B cell (primary cell): ENCODE results near the gene ACER1. TPM values are rescaled to one million over a fixed set of nuclear protein-coding genes. Genes with fewer than 3 reads are reported as not detected.

Experiments used
- ATAC-seq: fragments of 200-7000 bp; cut with Tn5 transposase; one replicate; pipeline ENCODE4 v1.10.0; 2021; ENCODE audit warnings: low read depth, mild to moderate bottlenecking, moderate number of reproducible peaks, moderate library complexity
- CTCF ChIA-PET: fragments of 350-600 bp; sonication (Branson Sonifier 250); formaldehyde crosslinking; loops from one replicate; lab custom pipeline; 2021; ENCODE audit warnings: antibody characterized with exemption, inconsistent platforms; lab: Charles Lee
- POLR2A ChIA-PET: fragments of 350-600 bp; sonication (Branson Sonifier 250); formaldehyde crosslinking; loops from one replicate; lab custom pipeline; 2021; ENCODE audit warnings: antibody characterized with exemption; lab: Charles Lee
- DNase-seq: peaks from one replicate; pipeline ENCODE4 v3.0.0; 2013
- H2AFZ ChIP-seq: 2 replicates; pipeline ENCODE4 v1.6.1; 2012; ENCODE audit warnings: mild to moderate bottlenecking, low read depth, low read length; ENCODE audit not compliant: insufficient read depth, poor library complexity, severe bottlenecking
- H3K27ac ChIP-seq, 2 donors: 1 replicate in 1 of 2; 2 replicates in 1 of 2; pipeline ENCODE4 v1.5.1; 2012 to 2013; ENCODE audit warnings: low read length in 2 of 2, mild to moderate bottlenecking in 2 of 2, moderate library complexity in 1 of 2
- H3K27me3 ChIP-seq, 4 experiments: fragments of 200-600 bp in 1 of 4; sonication (generic) in 1 of 4; replicated peaks in 1 of 4; 1 replicate in 2 of 4; 2 replicates in 2 of 4; pipeline versions ENCODE4 v1.6.1 to v1.7.0; 2013 to 2016; ENCODE audit warnings: low read length in 3 of 4, mild to moderate bottlenecking in 2 of 4, mixed read lengths in 1 of 4, moderate library complexity in 1 of 4; ENCODE audit not compliant: insufficient read depth in 4 of 4, control insufficient read depth in 3 of 4; ENCODE audit errors: control extremely low read depth in 1 of 4
- H3K36me3 ChIP-seq, 2 experiments: replicated peaks in 1 of 2; 1 replicate in 1 of 2; 2 replicates in 1 of 2; pipeline versions ENCODE4 v1.6.1 to v1.7.1; 2013; ENCODE audit warnings: low read length in 1 of 2; ENCODE audit not compliant: insufficient read depth in 2 of 2, control insufficient read depth in 1 of 2; ENCODE audit errors: control extremely low read depth in 1 of 2, extremely low read depth in 1 of 2
- H3K4me1 ChIP-seq, 2 donors: fragments of 200-600 bp in 1 of 2; sonication (generic) in 1 of 2; 1 replicate in 1 of 2; 2 replicates in 1 of 2; pipeline versions ENCODE4 v1.5.1 to v1.6.1; 2013 to 2017; ENCODE audit warnings: low read length in 2 of 2; ENCODE audit not compliant: control insufficient read depth in 2 of 2, insufficient read depth in 2 of 2
- H3K4me2 ChIP-seq: replicated peaks from 2 replicates; pipeline ENCODE3; 2012; ENCODE audit warnings: mild to moderate bottlenecking, low read depth, low read length; ENCODE audit not compliant: poor library complexity, severe bottlenecking
- H3K4me3 ChIP-seq, 5 experiments: fragments of 200-600 bp in 1 of 5; sonication (generic) in 1 of 5; 1 replicate in 3 of 5; 2 replicates in 2 of 5; pipeline versions ENCODE4 v1.5.1 to v1.7.0; 2011 to 2016; ENCODE audit warnings: low read length in 4 of 5, mild to moderate bottlenecking in 4 of 5, low read depth in 2 of 5, control low read depth in 1 of 5, moderate library complexity in 1 of 5; ENCODE audit not compliant: insufficient read depth in 1 of 5; ENCODE audit errors: control extremely low read depth in 1 of 5, extremely low read depth in 1 of 5
- H3K79me2 ChIP-seq: fragments of 200-600 bp; sonication (generic); one replicate; pipeline ENCODE4 v1.6.0; 2016; ENCODE audit warnings: low read length; ENCODE audit not compliant: control insufficient read depth, insufficient read depth
- H3K9ac ChIP-seq: fragments of 200-600 bp; sonication (generic); 2 replicates; pipeline ENCODE4 v1.6.1; 2017; ENCODE audit warnings: mild to moderate bottlenecking, low read length, moderate library complexity
- H3K9me3 ChIP-seq, 3 donors: one replicate each; pipeline versions ENCODE4 v1.6.1 to v1.7.1; 2013; ENCODE audit warnings: low read length in 2 of 3; ENCODE audit not compliant: control insufficient read depth in 2 of 3, insufficient read depth in 1 of 3; ENCODE audit errors: control extremely low read depth in 1 of 3
- H4K20me1 ChIP-seq: 2 replicates; pipeline ENCODE4 v1.6.0; 2012; ENCODE audit warnings: mild to moderate bottlenecking, low read length; ENCODE audit not compliant: insufficient read depth, control insufficient read depth, poor library complexity, severe bottlenecking
- H3K27ac Mint-ChIP-seq: one replicate; pipeline ENCODE4 v1.8.0; 2021; ENCODE audit warnings: mixed read lengths
- H3K27me3 Mint-ChIP-seq: one replicate; pipeline ENCODE4 v1.8.0; 2021; ENCODE audit warnings: mixed read lengths
- H3K4me1 Mint-ChIP-seq: one replicate; pipeline ENCODE4 v1.8.0; 2021; ENCODE audit warnings: mixed read lengths
- H3K4me3 Mint-ChIP-seq: one replicate; pipeline ENCODE4 v1.8.0; 2021; ENCODE audit warnings: mixed read lengths
- H3K9me3 Mint-ChIP-seq: one replicate; pipeline ENCODE4 v1.8.0; 2022; ENCODE audit warnings: mixed read lengths; ENCODE audit not compliant: insufficient read depth
- EZH2 ChIP-seq: IDR thresholded peaks from 2 replicates; pipeline ENCODE4 v1.6.1; 2012; ENCODE audit warnings: borderline replicate concordance, low read depth, mild to moderate bottlenecking, moderate library complexity, low read length; ENCODE audit not compliant: insufficient read depth, poor library complexity, severe bottlenecking
- WGBS: methylation state at CpG from one replicate; pipeline ENCODE4 v1.1.5; 2013; ENCODE audit warnings: missing lambda C conversion rate; ENCODE audit not compliant: insufficient coverage; 5-methylcytosine and 5-hydroxymethylcytosine counted together
- intact Hi-C: fragments of 100-400 bp; cut with micrococcal nuclease; formaldehyde crosslinking; loops from one replicate; pipeline ENCODE4 v1.10.0; 2022
- polyA plus RNA-seq: library from polyadenylated mRNA; depleted of rRNA; stranded (reverse); fragments of >200 nt; gene quantifications from 2 replicates; pipeline ENCODE4 v1.2.3, GENCODE V29; 2012
- total RNA-seq, 2 donors: library from RNA; stranded (reverse); fragments of 120-200 nt in 1 of 2; gene quantifications; 1 replicate in 1 of 2; 2 replicates in 1 of 2; pipeline versions ENCODE4 v1.2.3 to v1.2.4, GENCODE V29; 2013 to 2022
- TF ChIP-seq, protein P1 (sequence below): fragments of 200-600 bp; IDR thresholded peaks from one replicate; pipeline ENCODE4 v1.8.0; 2022; ENCODE audit warnings: antibody characterized with exemption, mild to moderate bottlenecking

Gene ACER1
- total and polyA plus RNA-seq, 2 donors (not counting 1 experiment from before 2014, with no cell fraction given) = not detected

DNA sequence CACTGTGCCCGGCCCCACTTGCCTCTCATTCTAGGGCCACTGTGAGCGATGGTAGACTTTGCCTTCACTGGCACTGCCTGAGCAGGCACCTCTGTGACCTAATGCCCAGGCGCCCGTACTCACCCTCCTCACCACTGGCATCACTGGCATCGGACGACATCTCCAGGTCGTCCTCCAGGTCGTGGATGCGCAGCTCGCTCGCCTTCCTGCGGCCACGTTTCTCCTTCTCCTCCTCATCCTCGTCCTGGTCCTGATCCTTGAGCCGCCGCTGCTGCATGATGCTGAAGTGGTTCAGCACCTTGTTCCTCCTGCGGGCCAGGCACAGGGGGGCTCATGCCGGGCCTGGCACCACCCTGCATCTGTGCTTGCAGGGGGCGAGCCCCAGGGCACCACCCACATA is 49.8 kb upstream of the ACER1 start:
- intact Hi-C loops = no loop called here

DNA sequence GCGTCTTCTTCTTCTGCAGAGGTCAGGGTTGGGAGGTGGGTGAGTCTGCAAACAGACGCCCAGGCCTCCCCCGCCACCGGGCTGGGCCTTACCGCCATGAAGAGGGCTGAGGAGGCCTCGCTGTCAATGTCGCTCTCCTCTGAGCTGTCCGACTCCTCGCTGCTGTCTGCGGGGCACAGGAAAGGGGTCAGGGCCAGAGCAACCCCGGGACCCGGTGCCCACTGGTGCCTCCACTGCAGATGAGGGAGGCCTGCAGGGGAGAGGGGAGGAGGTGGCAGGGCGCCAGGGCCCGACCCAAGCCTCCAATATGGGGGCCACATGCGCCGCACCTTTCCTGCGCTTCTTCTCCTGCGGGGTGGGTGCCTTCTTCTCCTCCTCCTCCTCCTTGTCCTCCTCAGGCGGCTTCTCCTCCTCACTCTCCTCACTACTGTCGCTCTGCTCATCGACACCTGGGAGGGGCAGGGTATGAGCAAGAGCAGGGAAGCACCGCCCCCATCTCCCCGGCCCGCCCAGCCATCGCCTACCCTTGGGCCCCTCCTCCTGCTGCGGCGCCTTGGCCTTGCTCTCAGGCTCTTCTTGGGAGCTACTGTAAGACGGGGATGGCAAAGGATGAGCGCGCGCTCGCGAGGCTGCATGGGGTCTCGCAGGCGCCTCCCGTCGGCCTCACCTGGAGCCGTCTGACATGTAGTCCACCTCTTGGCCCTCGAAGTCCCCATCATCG is 47.8 kb upstream of the ACER1 start:
- no peak overlapping the region for H3K27ac Mint-ChIP-seq
- no peak overlapping the region for H3K9ac ChIP-seq

More for the DNA sequence above, 49.8 kb upstream of the ACER1 start:
- H3K27ac Mint-ChIP-seq = no peak overlapping the region
- H3K27me3 ChIP-seq = no peaks in the 10 kb centered on the region
- ChIA-PET POLR2A (interaction anchor here (0.5 kb wide), 1 partner anchor 466 kb away, joined by 3 read pairs; no protein-coding TSS in a partner anchor), CTCF (no interaction called here)
- peaks cover 3% of the 10 kb centered on the region for H3K9me3 Mint-ChIP-seq
- 98% methylated on average over 19 of the region's 19 CpGs for WGBS
- no peaks in the 10 kb centered on the region for H3K4me1 ChIP-seq
- DNase-seq (no peak), ATAC-seq (no peak)
- no peaks in the 10 kb centered on the region for H3K27me3 Mint-ChIP-seq
- peaks cover 1 to 66% of the 10 kb centered on the region in 2 experiments for H3K36me3 ChIP-seq
- no peak overlapping the region for H3K27ac ChIP-seq
- H2AFZ ChIP-seq = no peak overlapping the region
- H3K4me3 Mint-ChIP-seq = no peak overlapping the region
- no peaks in the 10 kb centered on the region for H4K20me1 ChIP-seq
- peaks cover under 1% of the 10 kb centered on the region for H3K79me2 ChIP-seq
- no peak overlapping the region for H3K4me2 ChIP-seq
- no peak overlapping the region for H3K4me3 ChIP-seq
- TF ChIP-seq EZH2 = no peak
- TF ChIP-seq, protein P1, sequence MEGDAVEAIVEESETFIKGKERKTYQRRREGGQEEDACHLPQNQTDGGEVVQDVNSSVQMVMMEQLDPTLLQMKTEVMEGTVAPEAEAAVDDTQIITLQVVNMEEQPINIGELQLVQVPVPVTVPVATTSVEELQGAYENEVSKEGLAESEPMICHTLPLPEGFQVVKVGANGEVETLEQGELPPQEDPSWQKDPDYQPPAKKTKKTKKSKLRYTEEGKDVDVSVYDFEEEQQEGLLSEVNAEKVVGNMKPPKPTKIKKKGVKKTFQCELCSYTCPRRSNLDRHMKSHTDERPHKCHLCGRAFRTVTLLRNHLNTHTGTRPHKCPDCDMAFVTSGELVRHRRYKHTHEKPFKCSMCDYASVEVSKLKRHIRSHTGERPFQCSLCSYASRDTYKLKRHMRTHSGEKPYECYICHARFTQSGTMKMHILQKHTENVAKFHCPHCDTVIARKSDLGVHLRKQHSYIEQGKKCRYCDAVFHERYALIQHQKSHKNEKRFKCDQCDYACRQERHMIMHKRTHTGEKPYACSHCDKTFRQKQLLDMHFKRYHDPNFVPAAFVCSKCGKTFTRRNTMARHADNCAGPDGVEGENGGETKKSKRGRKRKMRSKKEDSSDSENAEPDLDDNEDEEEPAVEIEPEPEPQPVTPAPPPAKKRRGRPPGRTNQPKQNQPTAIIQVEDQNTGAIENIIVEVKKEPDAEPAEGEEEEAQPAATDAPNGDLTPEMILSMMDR = no peak
- peaks cover 0 to 18% (median 0%) of the 10 kb centered on the region in 3 donors for H3K9me3 ChIP-seq
- H3K4me1 Mint-ChIP-seq = no peaks in the 10 kb centered on the region
- H3K9ac ChIP-seq = no peak overlapping the region

More for the DNA sequence above, 47.8 kb upstream of the ACER1 start:
- no peak overlapping the region for H3K27ac ChIP-seq
- DNase-seq = no peak
- Mint-ChIP-seq H3K9me3 (peaks cover 3% of the 10 kb centered on the region), H3K4me1 (no peaks in the 10 kb centered on the region), H3K27me3 (no peaks in the 10 kb centered on the region), H3K4me3 (no peak overlapping the region)
- no peak overlapping the region for H2AFZ ChIP-seq
- H3K27me3 ChIP-seq = no peaks in the 10 kb centered on the region
- H3K4me2 ChIP-seq = no peak overlapping the region
- H4K20me1 ChIP-seq = no peaks in the 10 kb centered on the region
- WGBS = 98% methylated on average over 34 of the region's 40 CpGs
- H3K9me3 ChIP-seq = peaks cover 0 to 18% (median 0%) of the 10 kb centered on the region in 3 donors
- intact Hi-C loops = no loop called here
- H3K79me2 ChIP-seq = no peaks in the 10 kb centered on the region
- ATAC-seq = no peak
- POLR2A ChIA-PET = no interaction called here
- H3K4me3 ChIP-seq = no peak overlapping the region
- no peaks in the 10 kb centered on the region for H3K4me1 ChIP-seq
- peaks cover 0 to 51% of the 10 kb centered on the region in 2 experiments for H3K36me3 ChIP-seq
- TF ChIP-seq EZH2 = no peak
- TF ChIP-seq, protein P1 = no peak
- CTCF ChIA-PET = no interaction called here
